AG20443 (cell line): Measurements from ENCODE around the gene DOK4.

ENCODE experiments used
- DNase-seq: peaks from one replicate; pipeline ENCODE4 v3.0.0; 2012; ENCODE audit warnings: low spot score, mixed read lengths

The DOK4 gene

DNA sequence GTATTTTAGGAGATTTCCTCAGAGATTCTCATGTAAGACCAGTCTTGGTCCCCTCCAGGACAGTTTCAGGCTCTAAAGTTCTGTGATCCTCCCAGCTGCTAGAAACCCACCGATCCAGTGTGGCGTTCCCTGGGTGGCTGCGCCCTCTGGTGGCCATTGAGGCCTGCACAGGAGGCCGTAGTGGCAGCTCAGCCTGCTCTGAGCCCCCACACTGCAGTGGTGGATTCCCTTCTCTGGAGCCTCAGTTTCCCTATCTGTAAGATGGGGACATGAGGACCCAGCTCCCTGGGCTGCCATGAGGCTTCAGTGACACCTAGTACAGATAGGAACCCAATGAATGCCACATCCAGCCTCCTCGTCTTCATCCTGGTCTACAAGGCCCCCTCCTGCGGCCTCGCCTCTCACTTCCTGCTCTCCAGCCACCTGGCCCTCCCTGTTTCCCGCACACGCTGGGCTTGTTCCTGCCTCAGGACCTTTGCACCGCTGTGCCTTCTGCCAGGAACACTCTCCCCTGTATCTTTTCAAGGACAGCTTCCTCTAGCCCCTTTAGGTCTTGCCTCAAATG, 33.6 kb upstream of the DOK4 start:
- peak; percentile 92 for DNase-seq

DNA sequence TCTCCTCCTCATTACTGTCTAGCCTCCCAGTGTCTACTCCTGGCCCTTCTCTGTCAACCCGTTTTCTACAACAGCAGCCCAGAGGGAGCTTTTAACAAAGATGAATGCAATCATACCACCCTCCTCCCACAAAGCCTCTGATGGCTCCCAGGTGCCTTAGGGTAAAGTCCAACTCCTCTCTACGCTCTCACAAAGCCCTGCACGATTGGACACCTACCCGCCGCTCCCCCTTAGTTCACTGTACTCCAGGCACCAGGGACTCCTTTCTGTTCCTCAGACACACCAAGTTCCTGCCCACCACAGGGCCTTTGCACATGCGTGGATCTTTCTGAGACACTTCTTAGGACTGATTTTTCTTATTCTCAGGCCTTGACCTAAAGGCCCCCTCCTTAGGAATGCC, 32.6 kb upstream of the DOK4 start:
- no peak for DNase-seq

DNA sequence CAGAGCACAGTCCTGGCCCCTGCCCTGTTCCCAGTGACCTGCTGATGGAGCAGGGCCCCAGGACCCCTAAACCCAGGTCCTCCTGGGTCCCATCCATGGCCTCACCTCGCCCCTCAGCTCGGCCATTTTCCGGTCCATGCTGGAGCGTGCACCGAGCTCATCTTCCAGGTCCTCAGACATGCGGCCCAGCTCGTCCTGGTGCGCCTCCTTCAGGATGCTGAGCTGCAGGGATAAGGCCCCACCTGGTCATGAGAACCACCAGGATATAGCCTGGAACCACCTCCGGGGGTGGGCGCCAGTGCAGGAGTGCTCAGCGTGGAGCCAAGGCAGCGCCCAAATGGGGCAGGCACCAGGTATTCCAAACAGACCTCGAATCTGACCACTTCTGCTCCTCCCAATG, 32.2 kb upstream of the DOK4 start:
- no peak for DNase-seq

DNA sequence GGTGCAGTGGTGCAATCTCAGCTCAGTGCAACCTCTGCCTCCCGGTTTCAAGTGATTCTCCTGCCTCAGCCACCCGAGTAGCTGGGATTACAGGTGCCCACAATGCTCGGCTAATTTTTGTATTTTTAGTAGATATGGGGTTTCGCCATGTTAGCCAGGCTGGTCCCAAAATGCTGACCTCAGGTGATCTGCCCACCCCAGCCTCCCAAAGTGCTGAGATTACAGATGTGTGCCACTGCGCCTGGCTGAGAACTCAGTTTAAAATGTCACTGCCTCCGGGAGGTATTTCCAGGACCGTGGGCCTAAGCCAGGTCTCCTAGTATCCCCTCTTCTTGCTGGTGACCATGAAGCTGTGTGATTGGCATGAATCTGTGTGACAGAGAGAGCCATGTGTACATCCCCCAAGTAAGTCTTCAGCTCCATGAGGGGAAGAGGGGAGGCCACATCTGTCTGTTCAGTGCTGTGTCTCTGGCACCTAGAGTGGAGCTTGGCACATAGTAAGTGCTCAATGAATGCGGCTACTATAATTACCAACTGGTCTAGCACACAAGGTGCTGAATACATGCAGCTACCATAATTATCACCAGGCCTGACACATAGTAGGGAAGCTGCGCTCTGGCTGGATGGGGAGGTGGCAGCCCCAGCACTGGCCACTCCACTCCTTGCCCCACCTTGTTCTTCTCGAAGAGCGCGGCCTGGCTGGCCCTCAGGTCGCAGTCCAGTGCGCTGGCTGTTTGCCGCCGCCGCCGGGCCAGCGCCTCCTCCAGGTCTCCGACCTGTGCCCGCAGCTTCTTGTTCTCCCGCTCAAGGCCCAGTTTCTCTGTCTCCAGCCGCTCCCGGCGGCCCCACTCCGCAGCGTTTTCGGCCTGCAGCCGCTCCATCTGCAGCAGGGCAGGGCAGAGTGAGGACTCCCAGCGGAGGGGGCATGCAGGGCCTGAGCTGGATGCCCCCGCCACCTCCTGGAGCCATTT, 31.4 kb upstream of the DOK4 start:
- DNase-seq: no peak

DNA sequence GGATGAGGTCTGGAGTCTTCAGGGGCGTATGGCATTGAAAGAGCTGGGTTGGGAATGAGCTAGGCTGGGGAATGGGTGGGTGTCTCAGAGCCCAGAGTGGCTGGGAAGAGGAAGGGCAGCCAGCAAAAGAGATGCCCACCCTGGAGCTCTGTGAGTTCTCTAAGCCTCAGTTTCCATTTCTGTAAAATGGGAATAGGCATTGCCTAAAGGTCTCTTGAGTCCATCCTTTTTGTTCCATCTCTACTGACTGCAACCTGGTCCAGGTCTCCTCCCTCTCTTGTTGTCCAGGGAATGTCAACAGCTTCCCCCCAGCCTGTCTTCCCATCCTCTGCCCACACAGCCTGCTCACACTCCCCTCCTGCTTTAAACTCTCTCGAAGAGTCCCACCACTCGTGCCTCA, 30.5 kb upstream of the DOK4 start:
- DNase-seq: no peak

DNA sequence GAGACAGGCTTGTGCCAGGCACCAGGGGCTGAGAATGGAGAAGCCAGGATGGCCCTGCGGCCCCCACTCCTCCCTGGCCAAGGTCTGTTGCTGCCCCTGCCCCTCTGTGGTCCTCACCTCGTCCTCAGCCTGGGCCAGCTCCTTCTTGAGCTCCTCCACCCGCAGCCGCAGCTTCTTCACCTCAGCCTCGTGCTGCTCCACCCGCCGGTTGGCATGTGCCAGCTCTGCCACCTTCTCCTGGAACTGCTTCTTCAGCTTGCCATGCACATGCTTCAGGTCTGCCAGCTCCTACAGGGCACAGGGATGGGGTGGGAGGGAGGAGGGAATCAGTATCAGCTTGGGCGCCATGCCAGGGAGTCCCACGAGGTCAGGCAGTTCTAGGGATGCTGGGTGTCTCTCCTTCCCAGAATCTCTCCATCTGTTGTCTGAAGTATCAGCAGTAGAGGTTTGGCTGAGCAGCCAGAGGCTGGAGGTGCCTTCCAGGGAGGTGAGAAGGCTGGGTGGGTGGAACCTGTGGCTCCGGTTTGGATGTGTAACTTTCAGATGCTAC, 30.0 kb upstream of the DOK4 start:
- DNase-seq: no peak

DNA sequence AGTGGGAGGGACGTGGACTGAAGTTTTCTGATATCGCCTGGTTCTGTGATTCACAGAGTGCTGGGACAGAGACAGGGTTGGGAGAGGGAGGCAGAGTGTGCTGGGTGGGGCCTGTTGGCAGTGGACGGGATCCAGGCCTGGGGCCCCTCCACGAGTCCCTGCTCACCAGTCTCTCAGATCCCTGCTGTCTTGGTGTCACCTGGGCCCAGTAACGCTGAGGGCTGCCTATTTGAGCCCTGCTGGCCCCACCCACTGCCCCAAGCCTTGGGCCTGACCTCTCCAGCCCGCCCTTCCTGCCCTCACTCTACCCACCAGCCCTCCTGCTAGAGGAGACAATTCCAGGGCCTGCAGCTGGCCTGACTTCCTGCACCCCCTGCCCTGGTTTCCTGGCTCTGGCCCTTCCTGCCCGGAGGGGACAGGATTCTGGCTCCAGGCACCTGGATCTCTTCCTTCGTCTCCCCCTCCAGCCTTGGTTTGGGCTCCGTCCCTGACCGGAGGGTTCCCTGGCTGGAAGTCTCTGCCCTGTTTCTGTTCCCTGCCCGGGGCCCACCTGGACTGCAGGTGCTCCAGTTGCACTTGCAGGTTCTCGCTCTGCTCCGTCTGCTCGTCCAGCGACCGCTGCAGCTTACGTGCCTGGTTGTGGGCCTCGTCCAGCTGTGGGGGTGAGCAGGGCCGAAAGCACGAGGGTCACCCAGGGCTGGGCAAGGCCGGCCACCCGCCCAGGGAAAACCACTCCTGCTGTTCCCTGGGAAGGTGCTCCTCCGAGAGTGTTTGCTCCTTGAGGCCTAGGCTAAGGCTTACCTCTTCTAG, 28.7 kb upstream of the DOK4 start:
- DNase-seq: no peak

DNA sequence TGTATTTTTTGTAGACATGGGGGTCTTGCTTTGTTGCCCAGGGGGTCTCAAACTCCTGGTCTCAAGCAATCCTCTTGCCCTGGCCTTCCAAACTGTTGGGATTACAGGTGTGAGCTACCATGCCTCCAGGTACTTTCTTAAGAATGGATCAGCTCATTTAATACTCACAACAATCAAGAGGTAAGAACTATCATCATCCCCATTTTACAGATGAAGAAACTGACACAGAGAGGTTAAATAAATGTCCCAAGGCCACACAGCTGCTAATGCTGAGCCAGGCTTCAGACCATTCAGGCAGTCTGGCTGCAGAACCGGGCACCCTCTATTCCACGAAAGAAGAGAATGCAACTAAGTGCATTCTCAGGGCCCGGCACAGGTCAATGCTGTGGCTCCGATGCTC, 28.1 kb upstream of the DOK4 start:
- DNase-seq: no peak

DNA sequence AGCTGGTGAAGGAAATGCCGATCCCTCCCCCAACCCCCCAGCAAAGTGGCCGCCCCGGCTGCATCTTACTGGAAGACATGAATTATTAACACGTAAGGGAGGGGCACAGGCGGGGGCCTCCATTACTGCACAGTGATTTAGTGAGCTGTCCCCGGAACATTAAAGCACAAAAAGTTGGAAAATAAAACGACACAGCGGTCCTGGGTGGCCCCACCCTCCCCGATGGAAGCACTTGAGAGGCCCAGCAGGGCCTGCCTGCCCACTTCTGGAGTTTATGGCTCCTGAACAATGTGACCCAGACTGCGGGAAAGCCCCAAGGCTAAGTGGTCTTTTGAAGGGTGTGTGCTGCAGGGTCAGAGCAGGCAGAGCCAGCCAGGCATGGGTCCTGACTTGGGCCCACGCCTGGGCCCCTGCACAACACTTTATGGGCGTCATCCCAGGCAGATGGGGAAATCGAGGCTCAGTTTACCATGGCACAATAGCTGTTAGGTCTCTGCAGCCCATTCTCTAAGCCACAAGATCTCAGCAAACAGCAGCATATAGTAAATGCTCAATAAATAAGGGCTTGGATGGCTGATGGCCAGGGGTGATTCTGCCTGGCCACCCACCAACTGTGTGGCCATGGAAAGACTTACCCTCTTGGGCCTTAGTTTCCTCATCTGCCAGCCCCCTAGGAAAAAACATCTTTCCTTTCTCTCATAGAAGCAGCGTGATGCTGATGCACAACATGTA, 27.2 kb upstream of the DOK4 start:
- no peak for DNase-seq

DNA sequence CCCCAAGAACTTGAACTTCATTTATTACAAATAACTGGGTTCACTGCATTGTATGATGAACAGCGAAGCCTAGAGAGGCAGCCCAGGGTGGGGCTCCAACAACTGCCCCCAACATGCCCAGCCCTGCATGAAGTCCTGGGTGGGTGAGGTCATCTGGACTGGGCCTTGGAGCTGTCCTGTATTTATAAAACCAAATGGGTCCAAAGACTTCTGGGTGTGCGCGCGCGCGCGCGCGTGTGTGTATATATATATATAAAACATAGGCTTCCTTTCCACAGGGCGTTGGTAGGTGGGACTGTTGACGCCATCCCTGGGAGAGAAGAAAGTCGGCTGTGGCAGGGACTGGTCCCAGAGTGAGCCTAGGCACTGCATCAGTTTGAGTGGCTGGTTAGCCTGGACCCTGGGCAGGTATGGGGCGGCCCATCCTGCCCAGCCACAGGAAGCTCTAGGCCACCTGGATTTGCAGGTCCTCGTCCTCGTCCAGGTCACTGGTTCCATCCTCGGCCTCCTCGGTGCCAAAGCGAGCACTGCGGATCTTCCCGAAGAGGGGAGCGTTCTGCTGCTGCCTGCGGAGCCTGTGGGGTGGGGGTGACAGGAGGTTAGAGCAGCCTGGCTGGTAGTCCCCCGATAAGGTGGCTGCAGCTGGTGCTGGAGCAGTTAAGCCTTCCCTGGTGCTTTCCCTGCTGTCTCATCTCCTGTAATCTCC, 26.2 kb upstream of the DOK4 start:
- DNase-seq: no peak

DNA sequence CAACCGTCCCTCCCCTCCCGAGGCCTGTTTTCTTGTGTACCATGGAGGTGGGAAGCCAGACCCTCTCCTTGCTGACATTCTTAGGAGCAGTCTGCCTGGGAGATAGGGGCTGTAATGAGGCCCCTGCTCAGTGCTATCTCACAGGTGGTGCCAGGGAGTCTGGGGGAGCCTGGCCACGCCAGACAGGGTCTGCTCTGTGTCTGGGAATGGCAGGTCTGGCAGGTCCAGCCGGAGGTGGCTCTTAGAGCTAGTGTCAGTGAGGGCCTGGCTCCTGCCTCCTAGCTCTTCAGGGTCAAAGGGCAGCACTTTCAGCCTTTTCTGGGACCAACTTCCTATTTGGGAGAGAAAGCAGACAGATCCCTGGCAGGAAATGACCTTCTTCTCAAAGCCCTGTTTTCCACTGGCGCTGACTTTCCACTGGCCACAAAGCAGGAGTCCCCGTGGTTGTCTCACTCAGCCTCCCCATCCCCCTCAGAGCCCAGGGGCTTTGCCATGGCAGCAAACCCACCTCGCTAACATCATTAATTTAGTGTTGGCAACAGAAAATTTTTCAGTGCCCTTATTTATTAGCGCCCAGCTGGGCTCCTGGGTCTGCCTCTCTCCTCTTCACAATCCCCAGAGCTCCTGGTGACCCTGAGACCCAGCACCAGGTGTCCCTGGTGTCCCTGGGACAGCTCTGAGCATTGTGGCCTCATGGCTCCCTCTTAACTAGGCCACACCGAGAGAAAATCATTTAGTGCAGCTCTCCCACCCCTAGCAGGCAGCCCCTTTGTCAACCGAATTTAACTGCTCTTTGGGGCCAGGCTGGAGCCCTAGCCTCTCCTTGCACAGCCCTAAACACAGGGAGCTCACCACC, 24.0 kb upstream of the DOK4 start:
- DNase-seq: no peak

DNA sequence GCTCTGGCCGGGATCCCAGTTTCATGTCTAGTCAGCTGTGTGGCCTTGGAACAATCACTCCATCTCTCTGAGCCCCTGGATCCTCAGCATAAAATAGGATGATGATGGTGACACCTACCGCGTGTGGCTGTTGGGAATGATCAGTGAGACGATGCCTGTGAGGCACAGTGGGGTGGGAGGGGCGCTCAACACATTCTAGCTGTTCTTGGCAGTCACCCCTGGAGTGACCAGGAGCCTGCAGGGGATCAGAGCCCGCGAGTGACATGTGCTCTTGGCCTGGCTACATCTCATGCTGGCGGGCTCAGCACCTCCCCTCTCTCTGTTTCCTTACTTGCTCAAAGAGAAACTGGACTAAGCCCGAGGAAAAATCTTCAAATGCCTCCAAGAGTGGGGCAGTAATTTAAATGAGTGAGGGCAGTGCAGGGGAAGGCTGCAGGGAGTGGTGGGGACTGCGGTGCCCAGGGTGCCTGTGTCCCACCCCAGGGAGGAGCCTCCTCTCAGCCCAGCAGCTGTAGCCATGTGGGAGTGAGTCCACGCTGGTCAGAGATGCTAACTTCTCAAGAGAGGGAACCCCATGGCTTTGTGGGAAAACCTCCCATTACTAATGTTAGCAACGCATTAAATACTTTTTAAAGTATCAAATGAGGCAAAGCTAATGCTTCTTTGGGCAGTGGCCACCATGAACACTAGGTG, 23.1 kb upstream of the DOK4 start:
- DNase-seq: no peak

DNA sequence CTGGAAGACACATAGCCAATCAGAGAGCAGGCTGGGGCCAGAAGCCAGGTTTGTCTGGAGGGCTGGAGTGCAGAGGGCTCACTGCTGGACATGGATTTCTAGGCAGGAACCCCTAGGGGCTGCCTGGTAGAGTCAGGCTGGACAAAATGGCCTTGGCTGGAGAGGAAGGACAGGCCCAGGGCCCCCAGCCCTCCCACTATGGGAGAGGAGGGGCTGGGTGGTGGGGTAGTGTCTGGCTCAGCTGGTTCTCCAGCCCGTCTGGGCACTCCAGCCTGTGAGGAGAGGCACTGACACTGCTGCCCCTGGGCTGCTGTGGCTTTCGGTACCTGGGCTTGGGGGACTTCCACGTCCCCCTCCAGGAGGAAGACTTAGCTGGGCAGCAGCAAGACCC, 21.7 kb upstream of the DOK4 start:
- DNase-seq: no peak

DNA sequence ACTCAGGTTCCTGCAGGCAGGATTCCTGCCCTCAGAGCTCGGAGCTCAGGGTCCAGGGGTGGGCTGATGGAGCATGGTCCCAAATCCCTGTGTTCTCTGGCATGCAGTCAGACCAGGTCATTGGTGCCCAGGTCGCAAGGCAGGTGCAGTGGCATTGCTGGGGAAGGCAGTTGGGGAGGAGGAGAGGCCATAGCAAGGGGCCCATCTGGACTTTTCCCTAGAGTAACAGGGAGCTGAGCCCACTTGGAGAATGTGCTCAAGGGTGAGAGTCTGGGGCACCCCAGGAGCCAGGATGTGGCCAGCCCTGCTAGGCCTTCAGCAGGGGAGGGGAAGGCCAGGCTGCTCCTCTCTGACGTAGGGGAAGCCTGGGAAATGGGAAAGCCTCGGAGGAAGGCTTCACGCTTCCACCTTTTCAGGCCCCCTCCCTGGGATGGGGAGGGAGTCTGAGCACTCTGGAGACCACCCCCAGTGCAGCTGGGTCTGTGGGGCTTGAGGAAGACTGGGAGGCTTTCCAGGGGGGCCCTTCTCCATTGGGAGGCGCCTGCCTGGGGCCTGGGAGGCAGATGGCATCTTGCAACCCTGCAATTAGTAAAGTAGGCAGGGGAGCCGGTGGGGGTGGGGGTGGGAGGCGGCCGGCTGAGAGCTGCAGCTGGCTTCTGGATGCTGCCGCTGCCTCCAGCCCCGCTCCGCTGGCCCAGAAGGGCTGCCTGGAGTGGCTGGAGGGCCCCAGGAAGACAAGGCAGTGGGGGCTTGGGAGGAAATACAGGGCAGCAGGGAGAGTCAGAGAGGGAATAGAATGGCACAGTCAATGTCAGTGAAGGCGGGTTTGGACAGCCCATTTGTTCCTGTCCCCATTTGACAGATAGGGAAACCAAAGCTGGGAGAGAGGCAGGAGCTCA, 21.1 kb upstream of the DOK4 start:
- no peak for DNase-seq

DNA sequence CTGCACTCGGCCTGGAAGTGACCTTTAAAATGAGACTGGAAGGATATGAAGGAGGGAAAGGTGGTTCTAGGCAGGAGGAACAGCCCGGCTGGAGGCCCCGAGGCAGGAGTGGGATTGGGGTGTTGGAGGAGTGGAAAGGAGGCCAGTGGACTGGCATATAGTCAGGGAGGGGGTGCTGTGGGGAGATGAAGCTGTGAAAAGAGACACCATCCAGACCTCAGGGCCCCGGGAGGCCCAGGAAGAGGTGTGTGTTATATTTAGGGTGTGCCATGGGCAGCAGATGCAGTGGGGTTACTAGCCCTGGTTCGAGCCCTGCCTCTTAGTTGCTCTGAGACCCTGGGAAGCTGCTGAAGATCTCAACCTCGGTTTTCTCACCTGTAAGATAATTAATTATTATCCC, 18.9 kb upstream of the DOK4 start:
- DNase-seq: no peak

DNA sequence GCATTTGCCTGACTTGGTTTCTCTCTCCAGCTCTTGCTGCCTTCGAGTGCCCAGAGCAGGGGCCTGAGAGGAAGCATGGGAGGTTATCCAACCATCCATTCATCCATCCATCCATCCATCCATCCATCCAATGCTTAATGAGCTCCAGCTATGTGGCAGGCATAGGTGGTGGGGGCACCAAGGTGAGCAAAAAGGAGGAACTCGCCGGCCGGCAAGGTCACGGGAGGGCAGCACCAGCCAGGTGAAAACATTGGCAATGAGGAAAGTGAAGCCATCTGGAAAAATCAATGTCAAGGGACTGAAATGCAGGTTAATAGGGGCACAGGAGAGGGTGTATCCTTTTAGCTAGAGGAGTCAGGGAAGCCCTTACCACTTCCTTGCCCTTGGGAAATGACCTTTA, 18.2 kb upstream of the DOK4 start:
- no peak for DNase-seq

DNA sequence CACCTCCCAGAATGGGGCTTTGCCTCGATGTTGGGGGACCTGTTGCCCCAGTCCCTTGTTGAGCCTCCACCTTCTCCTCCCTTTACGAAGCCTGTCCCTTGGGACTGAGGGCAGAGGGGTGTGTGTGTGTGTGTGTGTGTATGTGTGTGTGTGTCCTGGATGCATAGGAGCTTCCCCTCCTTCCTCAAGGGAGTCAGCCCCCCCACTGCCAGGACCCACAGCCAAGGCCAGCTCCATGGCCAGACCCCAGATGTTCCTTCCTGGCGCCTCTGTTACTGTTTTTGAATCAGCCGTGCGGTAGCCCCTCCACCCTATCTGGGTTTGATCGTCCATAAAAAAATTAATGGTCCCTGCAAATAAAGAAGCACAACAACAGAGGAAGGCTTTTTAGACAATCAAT, 17.7 kb upstream of the DOK4 start:
- no peak for DNase-seq

DNA sequence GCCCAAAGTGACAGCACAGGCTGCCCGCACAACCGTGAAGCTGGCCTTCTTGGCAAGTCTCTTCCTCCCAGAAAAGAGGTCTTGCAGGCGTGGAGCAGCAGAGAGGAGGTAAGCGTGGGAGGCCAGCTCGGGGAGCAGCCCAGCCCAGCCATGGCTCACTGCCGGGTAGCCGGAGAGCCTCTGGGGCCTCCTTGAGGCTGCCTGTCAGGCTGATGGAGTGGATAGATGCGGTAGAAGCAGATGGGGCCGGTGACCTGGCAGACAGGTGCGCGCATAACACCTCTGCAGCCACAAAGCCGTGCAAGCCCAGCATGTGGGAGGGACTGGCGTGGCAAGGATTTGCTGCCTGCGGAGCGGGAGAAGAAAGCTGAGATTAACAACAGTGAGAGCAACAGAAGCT, 17.1 kb upstream of the DOK4 start:
- DNase-seq: no peak
